H4 (cell line): ENCODE data around the gene MAGEA2. TPM values are rescaled to one million over a fixed set of nuclear protein-coding genes. Genes with fewer than 3 reads are reported as not detected.
"Not testable (repeated sequence)": the region's sequence is repeated elsewhere in the genome, so short reads cannot be mapped to it uniquely, and the experiment has no call there.

Experiments used
- DNase-seq: peaks from one replicate; pipeline ENCODE4 v3.0.0-alpha.2; 2015; ENCODE audit warnings: low spot score
- total RNA-seq: library from RNA; depleted of rRNA; stranded (reverse); fragments of >200 nt; shearing (Covaris generic); gene quantifications from 2 replicates; pipeline ENCODE4 v1.2.3, GENCODE V29; 2014; rRNA removed

The MAGEA2 gene
- total RNA-seq, result 10.6 and 15.8 TPM in 2 replicates

DNA sequence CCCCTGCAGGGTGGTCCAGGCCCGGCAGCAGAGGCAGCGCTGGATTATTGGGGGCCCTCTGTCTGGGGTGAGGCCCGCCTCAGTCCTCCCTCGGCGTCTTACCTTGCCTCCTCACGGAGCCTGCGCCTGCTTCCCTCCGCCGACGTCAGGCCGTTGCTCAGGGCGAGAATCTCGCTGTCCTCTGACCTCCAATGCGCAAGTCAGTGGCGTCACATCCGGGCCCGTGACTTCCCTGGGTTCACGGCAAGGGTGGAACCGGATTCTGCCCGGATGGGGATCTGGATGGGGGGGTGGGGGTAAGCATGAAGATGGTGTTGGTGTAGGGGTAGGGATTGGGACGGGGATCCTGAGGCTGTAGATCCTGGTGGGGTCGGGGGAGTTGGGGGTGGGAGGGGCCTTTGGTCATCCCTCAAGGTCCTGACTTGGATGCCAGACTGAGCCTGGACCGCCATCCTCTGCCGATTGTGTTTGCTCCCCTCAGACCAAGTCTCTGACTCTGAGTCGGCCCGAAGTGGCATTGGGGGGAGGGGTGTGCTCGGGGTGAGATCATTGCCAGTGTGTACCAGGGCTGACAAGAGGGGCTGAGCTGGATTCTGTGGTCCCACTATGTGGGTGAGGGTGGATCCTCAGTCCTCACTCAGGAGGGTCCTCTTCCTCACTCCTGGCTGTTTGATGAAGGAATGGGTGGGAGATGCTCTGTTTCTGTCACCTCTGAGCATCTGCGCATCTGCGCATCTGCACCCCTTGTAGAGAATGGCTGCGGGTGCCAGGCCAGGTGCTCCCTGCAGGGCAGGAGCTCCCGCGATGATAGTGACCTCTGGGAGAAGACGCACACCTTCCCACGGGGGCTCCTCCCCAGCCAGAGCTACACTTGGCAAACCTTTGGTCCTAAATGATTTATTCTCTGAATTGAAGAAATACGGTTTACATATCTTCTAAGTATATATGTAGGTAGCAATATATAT lies at the start of gene MAGEA2:
MAGEA2 (minus strand) TSS at position 157 of the 965 bp plus-strand sequence. CDS start 2,479 bp downstream, outside the sequence.
- DNase-seq, result not testable (repeated sequence)

GRCh38 chrX:152798945-152799344 lies 45.3 kb upstream of the MAGEA2 start:
- no peak for DNase-seq

GRCh38 chrX:152787062-152787461 lies 33.4 kb upstream of the MAGEA2 start:
- not testable (repeated sequence) for DNase-seq

DNA sequence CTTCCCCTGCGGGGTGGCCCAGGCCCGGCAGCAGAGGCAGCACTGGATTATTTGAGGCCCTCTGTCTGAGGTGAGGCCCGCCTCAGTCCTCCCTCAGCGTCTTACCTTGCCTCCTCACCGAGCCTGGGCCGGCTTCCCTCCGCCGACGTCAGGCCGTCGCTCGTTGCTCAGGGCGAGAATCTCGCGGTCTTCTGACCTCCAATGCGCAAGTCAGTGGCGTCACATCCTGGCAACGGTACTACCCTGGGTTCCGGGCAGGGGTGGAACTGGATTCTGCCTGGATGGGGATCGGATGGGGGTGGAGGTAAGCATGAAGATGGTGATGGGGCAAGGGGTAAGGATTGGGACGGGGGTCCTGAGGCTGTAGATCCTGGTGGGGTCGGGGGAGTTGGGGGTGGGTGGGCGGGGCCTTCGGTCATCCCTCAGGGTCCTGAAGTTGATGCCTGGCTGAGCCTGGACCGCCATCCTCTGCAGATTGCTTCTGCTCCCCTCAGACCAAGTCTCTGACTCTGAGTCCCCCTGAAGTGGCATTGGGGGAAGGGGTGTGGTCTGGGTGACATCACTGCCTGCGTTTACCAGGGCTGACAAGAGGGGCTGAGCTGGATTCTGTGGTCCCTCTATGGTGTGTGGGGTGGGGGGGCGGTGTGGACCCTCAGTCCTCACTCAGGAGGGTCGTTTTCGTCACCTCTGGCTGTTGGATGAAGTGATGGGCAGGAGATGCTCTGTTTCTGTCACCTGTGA lies 16.1 kb upstream of the MAGEA2 start, which contains the start of gene MAGEA6:
MAGEA6 (minus strand) TSS at position 141 of the 741 bp plus-strand sequence. CDS start 2,039 bp downstream, outside the sequence.
- DNase-seq, result not testable (repeated sequence)

- DNase-seq, result not testable (repeated sequence)
These were observed 12.9 kb upstream of the MAGEA2 start for GRCh38 chrX:152766562-152766961.

- DNase-seq, result not testable (repeated sequence)
These were observed 7.9 kb upstream of the MAGEA2 start for GRCh38 chrX:152761582-152761981.

DNA sequence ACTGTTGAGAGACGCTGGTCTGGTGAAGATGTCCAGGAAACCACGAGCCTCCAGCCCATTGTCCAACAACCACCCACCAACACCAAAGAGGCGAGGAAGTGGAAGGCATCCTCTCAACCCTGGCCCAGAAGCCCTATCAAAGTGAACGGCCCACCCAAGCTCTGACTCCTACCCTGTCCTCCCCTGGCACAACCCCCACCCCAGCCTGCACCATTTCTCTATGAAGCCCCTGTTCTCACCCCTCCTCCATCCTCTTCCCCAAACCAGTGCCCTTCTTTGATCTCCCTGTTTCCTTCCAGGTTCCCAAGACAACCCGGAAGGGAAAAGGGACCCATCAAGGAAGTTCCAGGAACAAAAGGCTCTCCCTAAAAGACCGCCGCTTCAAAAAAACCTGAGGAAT lies 5.9 kb upstream of the MAGEA2 start:
- not testable (repeated sequence) for DNase-seq

DNA sequence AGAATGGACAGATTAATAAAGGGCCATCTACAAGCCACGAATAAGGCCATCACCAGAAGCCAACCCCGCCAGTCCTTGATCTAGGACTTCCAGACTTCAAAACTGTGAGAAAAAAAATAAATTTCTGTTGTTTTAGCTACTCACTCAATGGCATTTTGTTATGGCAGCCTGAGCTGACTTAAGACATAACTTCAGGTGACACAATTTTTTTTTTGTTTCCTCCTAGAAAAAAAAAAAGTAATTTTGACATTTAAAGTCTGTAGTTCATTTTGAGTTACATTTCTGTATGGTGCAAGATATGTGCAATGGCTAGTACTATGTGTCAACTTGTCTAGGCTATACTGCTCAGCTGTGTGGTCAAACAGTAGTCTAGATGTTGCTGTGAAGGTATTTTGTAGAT lies 5.3 kb upstream of the MAGEA2 start, which contains the start of gene CSAG3:
CSAG3 (plus strand) TSS at position 301 of the 400 bp plus-strand sequence.
- not testable (repeated sequence) for DNase-seq

DNA sequence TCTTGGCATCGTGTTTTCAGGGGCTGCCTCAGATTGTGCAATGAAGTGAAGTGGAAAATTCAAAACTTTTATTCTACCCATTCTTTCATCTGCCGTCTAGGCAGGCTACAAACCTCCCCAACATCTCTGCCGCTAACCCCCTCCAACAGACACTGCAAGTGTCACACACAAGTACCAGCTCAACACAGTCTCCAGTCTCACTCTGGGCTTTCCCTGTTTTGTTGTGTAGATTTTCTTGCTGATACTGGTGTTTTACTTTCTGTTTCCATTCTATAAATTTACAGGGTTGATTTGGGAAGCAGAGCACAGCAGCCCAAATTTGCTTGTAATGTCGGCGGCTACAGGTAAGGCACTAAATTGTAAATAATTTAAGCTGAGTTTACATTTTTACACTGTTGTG lies 1.2 kb upstream of the MAGEA2 start:
- DNase-seq, result not testable (repeated sequence)

DNA sequence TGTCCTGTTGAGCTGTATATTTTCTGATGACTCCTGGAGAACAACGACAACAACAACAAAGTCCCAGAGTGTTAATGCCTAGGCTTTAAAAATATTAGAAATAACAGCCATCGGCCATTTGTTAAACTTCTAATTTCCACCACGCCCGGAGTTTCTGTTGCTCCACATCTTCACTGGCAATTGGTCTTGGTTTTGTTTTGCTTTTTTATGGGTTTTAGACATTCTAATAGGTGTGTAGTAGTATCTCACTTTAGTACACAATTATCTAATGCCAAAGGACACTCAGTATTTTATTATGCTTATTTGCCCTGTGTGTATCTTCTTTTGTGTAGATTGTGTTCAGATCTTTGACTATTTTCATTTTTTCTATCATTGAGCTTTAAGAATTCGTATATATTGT lies 15.1 kb downstream of the MAGEA2 start:
- no peak for DNase-seq

DNA sequence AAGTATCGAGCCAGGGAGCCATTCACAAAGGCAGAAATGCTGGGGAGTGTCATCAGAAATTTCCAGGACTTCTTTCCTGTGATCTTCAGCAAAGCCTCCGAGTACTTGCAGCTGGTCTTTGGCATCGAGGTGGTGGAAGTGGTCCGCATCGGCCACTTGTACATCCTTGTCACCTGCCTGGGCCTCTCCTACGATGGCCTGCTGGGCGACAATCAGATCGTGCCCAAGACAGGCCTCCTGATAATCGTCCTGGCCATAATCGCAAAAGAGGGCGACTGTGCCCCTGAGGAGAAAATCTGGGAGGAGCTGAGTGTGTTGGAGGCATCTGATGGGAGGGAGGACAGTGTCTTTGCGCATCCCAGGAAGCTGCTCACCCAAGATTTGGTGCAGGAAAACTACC lies 17.1 kb downstream of the MAGEA2 start:
- DNase-seq, result not testable (repeated sequence)

DNA sequence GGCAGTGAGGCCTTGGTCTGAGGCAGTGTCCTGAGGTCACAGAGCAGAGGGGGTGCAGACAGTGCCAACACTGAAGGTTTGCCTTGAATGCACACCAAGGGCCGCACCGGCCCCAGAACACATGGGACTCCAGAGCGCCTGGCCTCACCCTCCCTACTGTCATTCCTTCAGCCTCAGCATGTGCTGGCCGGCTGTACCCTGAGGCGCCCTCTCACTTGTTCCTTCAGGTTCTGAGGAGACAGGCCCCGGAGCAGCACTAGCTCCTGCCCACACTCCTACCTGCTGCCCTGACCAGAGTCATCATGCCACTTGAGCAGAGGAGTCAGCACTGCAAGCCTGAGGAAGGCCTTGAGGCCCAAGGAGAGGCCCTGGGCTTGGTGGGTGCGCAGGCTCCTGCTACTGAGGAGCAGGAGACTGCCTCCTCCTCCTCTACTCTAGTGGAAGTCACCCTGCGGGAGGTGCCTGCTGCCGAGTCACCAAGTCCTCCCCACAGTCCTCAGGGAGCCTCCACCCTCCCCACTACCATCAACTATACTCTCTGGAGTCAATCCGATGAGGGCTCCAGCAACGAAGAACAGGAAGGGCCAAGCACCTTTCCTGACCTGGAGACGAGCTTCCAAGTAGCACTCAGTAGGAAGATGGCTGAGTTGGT lies 17.7 kb downstream of the MAGEA2 start:
- no peak for DNase-seq

DNA sequence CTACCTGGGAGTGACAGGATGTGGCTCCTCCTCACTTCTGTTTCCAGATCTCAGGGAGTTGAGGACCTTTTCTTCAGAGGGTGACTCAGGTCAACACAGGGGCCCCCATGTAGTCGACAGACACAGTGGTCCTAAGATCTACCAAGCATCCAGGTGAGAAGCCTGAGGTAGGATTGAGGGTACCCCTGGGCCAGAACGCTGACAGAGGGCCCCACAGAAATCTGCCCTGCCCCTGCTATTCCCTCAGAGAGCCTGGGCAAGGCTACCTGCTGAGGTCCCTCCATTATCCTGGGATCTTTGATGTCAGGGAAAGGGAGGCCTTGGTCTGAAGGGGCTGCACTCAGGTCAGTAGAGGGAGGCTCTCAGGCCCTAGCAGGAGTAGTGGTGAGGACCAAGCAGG lies 18.5 kb downstream of the MAGEA2 start:
- no peak for DNase-seq

DNA sequence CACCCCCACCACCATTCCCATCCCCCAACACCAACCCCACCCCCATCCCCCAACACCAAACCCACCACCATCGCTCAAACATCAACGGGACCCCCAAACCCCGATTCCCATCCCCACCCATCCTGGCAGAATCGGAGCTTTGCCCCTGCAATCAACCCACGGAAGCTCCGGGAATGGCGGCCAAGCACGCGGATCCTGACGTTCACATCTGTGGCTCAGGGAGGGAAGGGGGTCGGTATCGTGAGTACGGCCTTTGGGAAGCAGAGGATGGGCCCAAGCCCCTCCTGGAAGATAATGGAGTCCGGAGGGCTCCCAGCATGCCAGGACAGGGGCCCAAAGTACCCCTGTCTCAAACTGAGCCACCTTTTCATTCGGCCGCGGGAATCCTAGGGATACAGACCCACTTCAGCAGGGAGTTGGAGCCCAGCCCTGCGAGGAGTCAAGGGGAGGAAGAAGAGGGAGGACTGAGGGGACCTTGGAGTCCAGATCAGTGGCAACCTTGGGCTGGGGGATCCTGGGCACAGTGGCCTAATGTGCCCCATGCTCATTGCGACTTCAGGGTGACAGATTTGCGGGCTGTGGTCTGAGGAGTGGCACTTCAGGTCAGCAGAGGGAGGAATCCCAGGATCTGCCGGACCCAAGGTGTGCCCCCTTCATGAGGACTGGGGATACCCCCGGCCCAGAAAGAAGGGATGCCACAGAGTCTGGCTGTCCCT lies 19.3 kb downstream of the MAGEA2 start:
- not testable (repeated sequence) for DNase-seq

DNA sequence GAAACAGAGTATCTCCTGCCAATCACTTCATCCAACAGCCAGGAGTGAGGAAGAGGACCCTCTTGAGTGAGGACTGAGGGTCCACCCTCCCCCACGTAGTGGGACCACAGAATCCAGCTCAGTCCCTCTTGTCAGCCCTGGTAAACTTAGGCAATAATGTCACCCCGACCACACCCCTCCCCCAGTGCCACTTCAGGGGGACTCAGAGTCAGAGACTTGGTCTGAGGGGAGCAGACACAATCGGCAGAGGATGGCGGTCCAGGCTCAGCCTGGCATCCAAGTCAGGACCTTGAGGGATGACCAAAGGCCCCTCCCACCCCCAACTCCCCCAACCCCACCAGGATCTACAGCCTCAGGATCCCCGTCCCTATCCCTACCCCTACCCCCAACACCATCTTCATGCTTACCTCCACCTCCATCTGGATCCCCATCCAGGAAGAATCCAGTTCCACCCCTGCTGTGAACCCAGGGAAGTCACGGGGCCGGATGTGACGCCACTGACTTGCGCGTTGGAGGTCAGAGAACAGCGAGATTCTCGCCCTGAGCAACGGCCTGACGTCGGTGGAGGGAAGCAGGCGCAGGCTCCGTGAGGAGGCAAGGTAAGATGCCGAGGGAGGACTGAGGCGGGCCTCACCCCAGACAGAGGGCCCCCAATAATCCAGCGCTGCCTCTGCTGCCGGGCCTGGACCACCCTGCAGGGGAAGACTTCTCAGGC lies 20.2 kb downstream of the MAGEA2 start, which contains the start of the genes CSAG1 and MAGEA12:
CSAG1 (minus strand) TSS at position 461 of the 715 bp plus-strand sequence. CDS start 1,261 bp downstream, outside the sequence.
MAGEA12 (plus strand) TSS at position 497 of the 715 bp plus-strand sequence. CDS start 2,405 bp downstream, outside the sequence.
- DNase-seq, result peak; percentile 6

DNA sequence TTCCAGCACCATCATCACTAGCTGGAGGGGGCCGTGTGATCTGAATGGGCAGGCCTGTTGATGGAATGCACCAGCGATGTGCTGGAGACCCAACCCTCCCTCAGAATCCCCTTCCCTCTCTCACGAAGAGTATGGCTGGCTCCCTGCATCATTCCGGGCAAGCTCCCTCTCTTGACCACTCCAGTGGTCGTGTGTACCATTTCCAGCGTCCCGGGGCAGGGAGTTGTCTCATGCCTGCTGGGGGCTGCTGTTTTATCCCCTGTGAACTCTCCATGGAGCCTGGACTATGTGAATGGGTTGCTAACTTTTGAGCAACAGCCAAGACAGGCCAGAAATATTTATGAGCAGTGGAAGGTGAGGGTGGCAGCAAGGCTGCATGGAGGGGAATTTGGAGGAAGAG lies 28.2 kb downstream of the MAGEA2 start:
- DNase-seq, result no peak

DNA sequence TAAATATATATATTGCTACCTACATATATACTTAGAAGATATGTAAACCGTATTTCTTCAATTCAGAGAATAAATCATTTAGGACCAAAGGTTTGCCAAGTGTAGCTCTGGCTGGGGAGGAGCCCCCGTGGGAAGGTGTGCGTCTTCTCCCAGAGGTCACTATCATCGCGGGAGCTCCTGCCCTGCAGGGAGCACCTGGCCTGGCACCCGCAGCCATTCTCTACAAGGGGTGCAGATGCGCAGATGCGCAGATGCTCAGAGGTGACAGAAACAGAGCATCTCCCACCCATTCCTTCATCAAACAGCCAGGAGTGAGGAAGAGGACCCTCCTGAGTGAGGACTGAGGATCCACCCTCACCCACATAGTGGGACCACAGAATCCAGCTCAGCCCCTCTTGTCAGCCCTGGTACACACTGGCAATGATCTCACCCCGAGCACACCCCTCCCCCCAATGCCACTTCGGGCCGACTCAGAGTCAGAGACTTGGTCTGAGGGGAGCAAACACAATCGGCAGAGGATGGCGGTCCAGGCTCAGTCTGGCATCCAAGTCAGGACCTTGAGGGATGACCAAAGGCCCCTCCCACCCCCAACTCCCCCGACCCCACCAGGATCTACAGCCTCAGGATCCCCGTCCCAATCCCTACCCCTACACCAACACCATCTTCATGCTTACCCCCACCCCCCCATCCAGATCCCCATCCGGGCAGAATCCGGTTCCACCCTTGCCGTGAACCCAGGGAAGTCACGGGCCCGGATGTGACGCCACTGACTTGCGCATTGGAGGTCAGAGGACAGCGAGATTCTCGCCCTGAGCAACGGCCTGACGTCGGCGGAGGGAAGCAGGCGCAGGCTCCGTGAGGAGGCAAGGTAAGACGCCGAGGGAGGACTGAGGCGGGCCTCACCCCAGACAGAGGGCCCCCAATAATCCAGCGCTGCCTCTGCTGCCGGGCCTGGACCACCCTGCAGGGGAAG lies 39.5 kb downstream of the MAGEA2 start, which contains the start of gene MAGEA2B:
MAGEA2B (plus strand) TSS at position 814 of the 973 bp plus-strand sequence. CDS start 2,479 bp downstream, outside the sequence.
- DNase-seq, result not testable (repeated sequence)

GRCh38 chrX:152713195-152713594 lies 40.4 kb downstream of the MAGEA2 start:
- DNase-seq, result not testable (repeated sequence)

DNA sequence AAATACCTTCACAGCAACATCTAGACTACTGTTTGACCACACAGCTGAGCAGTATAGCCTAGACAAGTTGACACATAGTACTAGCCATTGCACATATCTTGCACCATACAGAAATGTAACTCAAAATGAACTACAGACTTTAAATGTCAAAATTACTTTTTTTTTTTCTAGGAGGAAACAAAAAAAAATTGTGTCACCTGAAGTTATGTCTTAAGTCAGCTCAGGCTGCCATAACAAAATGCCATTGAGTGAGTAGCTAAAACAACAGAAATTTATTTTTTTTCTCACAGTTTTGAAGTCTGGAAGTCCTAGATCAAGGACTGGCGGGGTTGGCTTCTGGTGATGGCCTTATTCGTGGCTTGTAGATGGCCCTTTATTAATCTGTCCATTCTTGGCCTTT lies 44.5 kb downstream of the MAGEA2 start, which contains the start of gene CSAG2:
CSAG2 (minus strand) TSS at position 101 of the 400 bp plus-strand sequence. CDS start 161 bp downstream, outside the sequence.
- DNase-seq, result not testable (repeated sequence)
